ENCODE results near the gene CXCL8.

Gene CXCL8

GRCh38 chr4:73718375-73719373 is 21.7 kb upstream of the CXCL8 start:
- DNase-seq (ENCODE audit: low spot score): peak; percentile 58

- no peak for DNase-seq (ENCODE audit: low spot score)
These were observed 18.9 kb upstream of the CXCL8 start for GRCh38 chr4:73721435-73721834.

GRCh38 chr4:73721909-73722308 is 18.5 kb upstream of the CXCL8 start:
- no peak for DNase-seq (ENCODE audit: low spot score)

GRCh38 chr4:73723023-73723422 is 17.3 kb upstream of the CXCL8 start:
- DNase-seq (ENCODE audit: low spot score): no peak

- no peak for DNase-seq (ENCODE audit: low spot score)
These were observed 16.4 kb upstream of the CXCL8 start for GRCh38 chr4:73723928-73724327.

- no peak for DNase-seq (ENCODE audit: low spot score)
These were observed 14.9 kb upstream of the CXCL8 start for GRCh38 chr4:73725510-73725909.

- no peak for DNase-seq (ENCODE audit: low spot score)
These were observed 14.4 kb upstream of the CXCL8 start for GRCh38 chr4:73725985-73726384.

GRCh38 chr4:73727685-73728084 is 12.7 kb upstream of the CXCL8 start:
- DNase-seq (ENCODE audit: low spot score): no peak

GRCh38 chr4:73728091-73728741 is 12.2 kb upstream of the CXCL8 start:
- no peak for DNase-seq (ENCODE audit: low spot score)

- DNase-seq (ENCODE audit: low spot score): peak; percentile 38
These were observed 10.7 kb upstream of the CXCL8 start for GRCh38 chr4:73729534-73730165.

GRCh38 chr4:73730292-73730691 is 10.1 kb upstream of the CXCL8 start:
- DNase-seq (ENCODE audit: low spot score): no peak

GRCh38 chr4:73730867-73731266 is 9.5 kb upstream of the CXCL8 start:
- no peak for DNase-seq (ENCODE audit: low spot score)

- DNase-seq (ENCODE audit: low spot score): no peak
These were observed 8.3 kb upstream of the CXCL8 start for GRCh38 chr4:73731968-73732610.

- no peak for DNase-seq (ENCODE audit: low spot score)
These were observed 7.5 kb upstream of the CXCL8 start for GRCh38 chr4:73732759-73733431.

GRCh38 chr4:73734530-73735001 is 5.8 kb upstream of the CXCL8 start:
- no peak for DNase-seq (ENCODE audit: low spot score)

- DNase-seq (ENCODE audit: low spot score): peak; percentile 55
These were observed 5.1 kb upstream of the CXCL8 start for GRCh38 chr4:73735231-73735630.

GRCh38 chr4:73741031-73741749 is 821 bp downstream of the CXCL8 start:
- DNase-seq (ENCODE audit: low spot score): no peak

GRCh38 chr4:73741750-73742489 is 1.6 kb downstream of the CXCL8 start:
- DNase-seq (ENCODE audit: low spot score): no peak

- no peak for DNase-seq (ENCODE audit: low spot score)
These were observed 2.3 kb downstream of the CXCL8 start for GRCh38 chr4:73742490-73743160.

GRCh38 chr4:73743281-73743680 is 2.9 kb downstream of the CXCL8 start:
- no peak for DNase-seq (ENCODE audit: low spot score)

All from activated CD4-positive, alpha-beta T cell treated with anti-CD3 and anti-CD28 coated beads, Interleukin-2, Interleukin-4, amounts not matched to agents 100 ng/mL and 50 ng/mL, durations not matched to agents 16 hours and 8 hours (primary cell).